Endothelial cell of umbilical vein (primary cell): ENCODE results near the gene SRGAP3. TPM values are rescaled to one million over a fixed set of nuclear protein-coding genes. Genes with fewer than 3 reads are reported as not detected.

ENCODE experiments used
- BruUV-seq: library from RNA; stranded (reverse); fragments of 400-500 nt; replicated peaks from 2 replicates; lab custom pipeline; 2021; lab: Mats Ljungman, UMichigan
- CTCF ChIA-PET: fragments of 300-600, 350-600 bp; sonication (Branson Sonifier 250); formaldehyde crosslinking; loops from one replicate; lab custom pipeline; 2021; ENCODE audit warnings: antibody characterized with exemption, inconsistent platforms; lab: Charles Lee
- POLR2A ChIA-PET: fragments of 300-600, 350-600 bp; sonication (Branson Sonifier 250); formaldehyde crosslinking; loops from one replicate; lab custom pipeline; 2021; ENCODE audit warnings: antibody characterized with exemption, inconsistent platforms; lab: Charles Lee
- DNase-seq: peaks from one replicate; pipeline ENCODE4 v3.0.0-alpha.2; 2011; ENCODE audit warnings: low read depth, low spot score
- FAIRE-seq: peaks from 2 replicates; lab custom pipeline; 2011; peaks lifted over from hg19 to GRCh38; lab: Jason Lieb, UNC
- H2AFZ ChIP-seq: 2 replicates; pipeline ENCODE4 v1.6.0; 2012; ENCODE audit warnings: low read depth, low read length, control low read depth, inconsistent platforms
- H3K27ac ChIP-seq: 2 replicates; pipeline ENCODE4 v1.5.1; 2011; ENCODE audit warnings: low read depth, mild to moderate bottlenecking, control low read depth, low read length, moderate library complexity; ENCODE audit not compliant: insufficient read depth
- H3K27me3 ChIP-seq, 2 experiments: 2 replicates each; pipeline versions ENCODE4 v1.6.0 to v1.6.1; 2011; ENCODE audit warnings: low read length in 2 of 2, mixed read lengths in 1 of 2; ENCODE audit not compliant: control insufficient read depth in 2 of 2, insufficient read depth in 2 of 2
- H3K36me3 ChIP-seq, 2 experiments: 2 replicates in 1 of 2; 3 replicates in 1 of 2; pipeline ENCODE4 v1.5.1; 2011; ENCODE audit warnings: low read length in 2 of 2, mild to moderate bottlenecking in 1 of 2, moderate library complexity in 1 of 2; ENCODE audit not compliant: control insufficient read depth in 2 of 2, insufficient read depth in 2 of 2; ENCODE audit errors: extremely low read depth in 1 of 2
- H3K4me1 ChIP-seq: 3 replicates; pipeline ENCODE4 v1.5.1; 2011; ENCODE audit warnings: mild to moderate bottlenecking, low read length; ENCODE audit not compliant: control insufficient read depth, insufficient read depth; ENCODE audit errors: extremely low read depth
- H3K4me2 ChIP-seq: 2 replicates; pipeline ENCODE4 v1.6.1; 2011; ENCODE audit warnings: low read length, control low read depth, mixed read lengths; ENCODE audit not compliant: insufficient read depth
- H3K4me3 ChIP-seq, 3 experiments: fragments of 200-600 bp in 1 of 3; sonication (generic), shearing (Covaris generic) in 1 of 3; replicated peaks in 1 of 3; 2 replicates each; pipeline ENCODE4 v1.5.1; 2011 to 2016; ENCODE audit warnings: control low read depth in 3 of 3, low read length in 3 of 3, mild to moderate bottlenecking in 2 of 3, inconsistent platforms in 1 of 3, low read depth in 1 of 3, moderate library complexity in 1 of 3; ENCODE audit not compliant: insufficient read depth in 1 of 3
- H3K79me2 ChIP-seq: 2 replicates; pipeline ENCODE4 v1.6.0; 2012; ENCODE audit warnings: low read length, inconsistent platforms; ENCODE audit not compliant: control insufficient read depth, insufficient read depth
- H3K9ac ChIP-seq: replicated peaks from 2 replicates; pipeline ENCODE3; 2011; ENCODE audit warnings: low read length, control low read depth; ENCODE audit not compliant: insufficient read depth; ENCODE audit errors: extremely low read depth
- H3K9me1 ChIP-seq: replicated peaks from 3 replicates; pipeline ENCODE4 v1.6.0; 2011; ENCODE audit warnings: mild to moderate bottlenecking, low read length; ENCODE audit not compliant: control insufficient read depth, insufficient read depth; ENCODE audit errors: extremely low read depth
- H3K9me3 ChIP-seq: replicated peaks from 2 replicates; pipeline ENCODE4 v1.5.1; 2012; ENCODE audit warnings: low read length, inconsistent platforms; ENCODE audit not compliant: control insufficient read depth, insufficient read depth
- H4K20me1 ChIP-seq: replicated peaks from 2 replicates; pipeline ENCODE3; 2011; ENCODE audit warnings: mild to moderate bottlenecking, low read length; ENCODE audit not compliant: control insufficient read depth, insufficient read depth; ENCODE audit errors: extremely low read depth
- CTCF ChIP-seq, 2 donors: IDR thresholded peaks; 1 replicate in 1 of 2; 2 replicates in 1 of 2; pipeline ENCODE4 v1.5.1; 2011; ENCODE audit warnings: low read length in 2 of 2, mild to moderate bottlenecking in 2 of 2, moderate library complexity in 2 of 2, control low read depth in 1 of 2, inconsistent platforms in 1 of 2, low read depth in 1 of 2; ENCODE audit not compliant: insufficient read depth in 1 of 2; ENCODE audit errors: extremely low read depth in 1 of 2
- EZH2 ChIP-seq: IDR thresholded peaks from 2 replicates; pipeline ENCODE4 v1.6.1; 2012; ENCODE audit warnings: borderline replicate concordance, low read depth, mild to moderate bottlenecking, moderate library complexity, low read length, inconsistent platforms; ENCODE audit not compliant: severe bottlenecking
- FOS ChIP-seq: IDR thresholded peaks from 2 replicates; pipeline ENCODE4 v1.6.1; 2011; ENCODE audit warnings: mild to moderate bottlenecking, low read length, moderate library complexity, borderline replicate concordance; ENCODE audit not compliant: insufficient read depth
- GATA2 ChIP-seq: IDR thresholded peaks from 2 replicates; pipeline ENCODE4 v1.7.0; 2011; ENCODE audit warnings: low read depth, mild to moderate bottlenecking, moderate library complexity, mixed read lengths, low read length; ENCODE audit not compliant: insufficient read length, insufficient read depth
- JUN ChIP-seq: IDR thresholded peaks from 2 replicates; pipeline ENCODE4 v1.6.1; 2011; ENCODE audit warnings: borderline replicate concordance, low read depth; ENCODE audit not compliant: insufficient read length, insufficient read depth
- MYC ChIP-seq: IDR thresholded peaks from one replicate; pipeline ENCODE4 v1.6.1; 2011; ENCODE audit warnings: mild to moderate bottlenecking, low read depth, low read length
- POLR2AphosphoS5 ChIP-seq: IDR thresholded peaks from 2 replicates; pipeline ENCODE4 v1.6.1; 2012; ENCODE audit warnings: low read depth, mild to moderate bottlenecking, control low read depth, low read length, moderate library complexity; ENCODE audit not compliant: insufficient read depth
- dilution Hi-C: fragments of 300-500 bp; cut with MboI; formaldehyde crosslinking; loops from one replicate; pipeline ENCODE4 v1.15.0; 2019; ENCODE audit warnings: low sequenced_read_pairs; ENCODE audit not compliant: extremely low pct_ligation_motif_present
- intact Hi-C: fragments of 100-400 bp; cut with micrococcal nuclease; formaldehyde crosslinking; loops from one replicate; pipeline ENCODE4 v1.10.0; 2022
- polyA plus RNA-seq, 4 experiments: library from polyadenylated mRNA; depleted of rRNA in 3 of 4; stranded (reverse) in 3 of 4; unstranded in 1 of 4; fragments of >200 nt; gene quantifications; 2 replicates each; pipeline versions ENCODE4 v1.2.1 to v1.2.3, GENCODE V29; 2011 to 2012; ENCODE audit warnings: missing spikeins in 1 of 4
- total RNA-seq: library from RNA; stranded (reverse); gene quantifications from 2 replicates; pipeline ENCODE4 v1.2.3, GENCODE V29; 2021
- TF ChIP-seq, protein P1 (sequence below): IDR thresholded peaks from 2 replicates; pipeline ENCODE4 v1.6.1; 2011; ENCODE audit not compliant: insufficient read depth, insufficient read length

Gene SRGAP3
- total and polyA plus RNA-seq, 2 donors (not counting 3 experiments of a cell fraction or from before 2014, with no cell fraction given), result 0.06 TPM; not detected in 1

DNA sequence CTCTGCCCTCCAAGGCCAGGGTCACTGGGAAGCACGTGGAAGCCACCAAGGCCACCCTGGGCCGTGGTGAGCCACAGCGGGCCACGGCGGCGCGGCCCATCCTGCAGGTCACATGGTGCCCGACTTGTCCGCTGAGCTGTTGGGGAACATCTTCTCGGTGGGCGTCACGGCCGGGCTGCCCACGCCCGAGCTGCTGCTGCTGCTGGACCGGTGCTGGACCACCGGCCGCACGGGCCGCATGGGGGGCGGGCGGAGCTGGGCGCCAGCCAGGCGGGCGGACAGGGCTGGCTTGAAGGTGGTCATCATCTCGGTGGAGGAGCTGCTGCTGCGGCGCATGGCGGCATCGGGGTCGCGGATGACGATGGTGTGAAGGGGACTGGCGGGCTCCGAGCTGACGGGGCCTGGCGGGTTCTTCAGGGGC, 264.0 kb downstream of the SRGAP3 start:
- Histone ChIP-seq H4K20me1 (no peaks in the 10 kb centered on the region), H3K9me3 (no peaks in the 10 kb centered on the region), H2AFZ (no peak overlapping the region), H3K79me2 (no peaks in the 10 kb centered on the region), H3K36me3 (no peaks in the 10 kb centered on the region), H3K4me1 (no peaks in the 10 kb centered on the region), H3K4me2 (no peak overlapping the region), H3K27me3 (no peaks in the 10 kb centered on the region), H3K27ac (no peak overlapping the region), H3K9ac (no peak overlapping the region), H3K9me1 (no peaks in the 10 kb centered on the region), H3K4me3 (no peak overlapping the region)
- ChIA-PET CTCF (interaction anchor here (4.1 to 5.1 kb wide), 3 partner anchors 10 to 317 kb away, joined by 28 to 86 read pairs (median 73); no protein-coding TSS in a partner anchor), POLR2A (no interaction called here)
- intact Hi-C loops, result no loop called here
- no TSS peak for BruUV-seq
- TF ChIP-seq FOS (no peak), JUN (no peak), POLR2AphosphoS5 (no peak), CTCF (IDR thresholded peaks at IDR 0.05; ENCODE audit: extremely low read depth in 1 of 2, insufficient read depth in 1 of 2, low read depth in 1 of 2, low read length in 2 of 2) (no peak), GATA2 (no peak), MYC (no peak), EZH2 (no peak)
- TF ChIP-seq, protein P1, sequence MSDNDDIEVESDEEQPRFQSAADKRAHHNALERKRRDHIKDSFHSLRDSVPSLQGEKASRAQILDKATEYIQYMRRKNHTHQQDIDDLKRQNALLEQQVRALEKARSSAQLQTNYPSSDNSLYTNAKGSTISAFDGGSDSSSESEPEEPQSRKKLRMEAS, result no peak
- dilution Hi-C loops, result no loop called here
- FAIRE-seq, result no peak
- no peak for DNase-seq
